GM18499 (cell line): Measurements from ENCODE around the gene TNFAIP8.

ENCODE experiments used
- ATAC-seq: cut with Tn5 transposase; IDR thresholded peaks from one replicate; pipeline ENCODE4 v1.9.1; 2021; ENCODE audit warnings: moderate number of reproducible peaks; ENCODE audit not compliant: insufficient read depth, unreplicated experiment

Gene TNFAIP8

DNA sequence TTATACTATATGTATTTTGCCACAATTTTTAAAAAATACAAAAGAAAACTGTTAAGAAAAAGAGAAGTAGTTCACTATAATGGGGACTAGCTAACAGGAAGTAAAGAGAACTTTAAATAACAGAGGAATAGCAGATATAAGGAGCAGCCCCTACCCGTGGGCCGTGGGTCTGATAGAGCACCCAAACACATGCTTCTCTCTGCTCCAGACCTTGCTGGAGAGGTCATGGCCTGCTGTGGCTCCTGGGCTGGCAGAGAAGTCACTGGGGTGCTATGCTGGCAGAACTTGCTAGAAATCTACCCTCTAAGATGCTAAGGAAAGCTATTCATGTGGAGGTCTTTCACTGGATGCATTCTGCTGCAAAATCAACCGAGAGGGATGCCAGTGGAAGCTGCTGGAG, 10.0 kb upstream of the TNFAIP8 start:
- ATAC-seq, result no peak

DNA sequence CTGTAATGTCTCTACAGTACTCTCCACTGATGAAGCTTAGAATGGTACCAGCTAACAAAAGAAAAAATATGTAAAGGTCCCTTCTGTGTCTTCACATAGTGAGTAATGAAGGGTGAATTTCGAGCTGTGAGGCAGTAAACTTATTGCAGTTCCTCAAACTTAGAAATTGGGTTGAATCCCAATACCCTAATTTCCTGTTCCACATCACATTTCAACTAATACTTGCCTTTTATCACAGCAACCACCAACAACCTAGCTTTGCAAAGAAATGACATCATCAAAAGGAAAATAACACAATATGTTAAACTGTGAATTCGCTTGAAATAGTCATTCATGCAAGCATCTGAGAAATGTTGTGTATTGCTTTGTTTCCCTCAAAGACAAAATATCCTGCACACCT, 9.4 kb upstream of the TNFAIP8 start:
- ATAC-seq, result no peak

DNA sequence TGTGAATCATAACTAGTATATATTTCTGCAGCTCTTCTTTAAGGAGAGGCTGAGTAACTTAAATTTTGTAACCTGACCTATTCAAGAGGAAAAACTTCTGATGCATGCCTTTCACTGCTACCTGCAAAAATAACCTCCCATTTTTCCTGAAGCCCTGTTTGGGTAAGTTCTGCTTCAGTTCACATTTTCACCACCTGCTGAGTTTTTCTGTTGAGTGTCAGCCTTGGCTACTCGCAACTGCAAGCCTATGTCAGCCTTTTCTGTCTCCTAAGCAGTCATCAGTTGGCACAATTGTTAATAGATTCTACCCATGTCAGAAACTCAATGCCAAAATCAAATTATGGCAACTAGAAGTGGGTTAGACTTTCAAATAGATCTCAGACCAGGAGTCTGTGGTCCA, 8.2 kb upstream of the TNFAIP8 start:
- no peak for ATAC-seq

DNA sequence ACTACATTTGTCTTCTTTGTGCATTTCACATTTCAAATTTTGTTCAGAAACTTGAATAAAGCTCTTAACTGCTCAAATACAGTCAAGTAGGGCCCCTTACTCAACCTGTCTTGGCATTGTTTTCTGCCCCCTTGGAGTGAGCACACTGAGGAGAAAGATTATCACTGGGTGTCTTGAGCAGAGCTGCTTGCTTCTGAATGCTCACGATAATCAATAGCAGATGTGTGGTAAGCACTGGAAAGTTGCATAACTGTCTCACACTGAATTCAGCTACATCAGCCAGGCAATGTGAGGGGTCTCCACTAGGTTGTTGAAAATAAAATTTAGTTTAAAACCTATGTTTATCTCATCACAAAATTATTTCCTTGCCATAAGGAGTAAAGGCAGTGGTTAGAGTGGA, 7.8 kb upstream of the TNFAIP8 start:
- no peak for ATAC-seq

DNA sequence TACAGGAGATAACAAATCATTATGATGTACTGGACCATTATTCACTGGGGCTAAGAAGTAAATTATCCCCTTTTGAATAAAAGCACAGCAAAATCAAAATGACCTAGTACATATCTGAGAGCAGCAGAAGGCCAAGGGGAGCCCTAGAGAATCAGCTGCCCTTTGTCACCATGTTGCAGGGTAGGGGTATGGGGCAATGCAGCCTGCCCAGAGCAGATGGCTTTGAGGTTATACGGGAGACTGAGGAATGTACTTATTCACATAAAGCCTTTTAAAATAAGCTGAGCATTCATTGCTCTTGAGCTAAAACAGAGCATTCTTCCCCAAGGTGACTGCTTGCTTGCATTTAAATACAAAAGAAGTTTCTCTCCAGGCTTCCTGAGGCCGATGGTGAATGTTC, 2.6 kb upstream of the TNFAIP8 start:
- no peak for ATAC-seq

GRCh38 chr5:119353686-119354366, 2.0 kb upstream of the TNFAIP8 start:
- ATAC-seq, result peak; percentile 51

DNA sequence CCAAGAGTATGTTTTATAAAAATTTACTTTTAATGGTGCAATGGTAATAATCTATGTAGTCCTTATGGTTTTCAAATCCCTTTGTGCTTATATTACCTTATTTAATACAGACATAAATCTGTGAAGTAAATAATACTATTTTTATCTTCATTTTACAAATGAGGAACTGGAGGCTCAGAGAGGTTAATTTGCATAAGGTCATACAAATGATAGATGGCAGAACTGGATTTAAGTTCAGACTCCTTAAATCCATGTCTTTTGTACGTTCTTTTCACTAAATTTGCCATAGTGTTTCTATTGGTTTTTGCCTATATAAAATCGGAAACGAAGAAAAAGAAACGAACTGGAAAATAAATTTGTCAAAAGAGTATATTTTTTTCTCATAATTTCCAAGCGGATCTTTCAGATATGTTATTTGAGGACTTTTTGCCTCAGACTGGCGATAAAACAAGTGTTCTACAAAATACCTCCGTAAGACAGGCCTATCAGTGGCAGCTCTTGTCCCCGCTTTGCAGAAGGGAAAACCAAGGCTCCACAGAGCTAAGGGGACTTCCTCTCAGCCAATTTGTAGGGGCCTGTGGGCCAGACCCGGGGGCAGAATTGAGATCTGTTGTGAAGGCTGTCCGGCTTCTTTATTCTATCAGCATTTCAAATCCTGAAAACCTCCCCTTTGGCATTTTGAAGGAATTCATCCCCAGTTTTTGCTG, 1.1 kb upstream of the TNFAIP8 start:
- no peak for ATAC-seq

GRCh38 chr5:119355244-119355638, 578 bp upstream of the TNFAIP8 start:
- ATAC-seq, result no peak

DNA sequence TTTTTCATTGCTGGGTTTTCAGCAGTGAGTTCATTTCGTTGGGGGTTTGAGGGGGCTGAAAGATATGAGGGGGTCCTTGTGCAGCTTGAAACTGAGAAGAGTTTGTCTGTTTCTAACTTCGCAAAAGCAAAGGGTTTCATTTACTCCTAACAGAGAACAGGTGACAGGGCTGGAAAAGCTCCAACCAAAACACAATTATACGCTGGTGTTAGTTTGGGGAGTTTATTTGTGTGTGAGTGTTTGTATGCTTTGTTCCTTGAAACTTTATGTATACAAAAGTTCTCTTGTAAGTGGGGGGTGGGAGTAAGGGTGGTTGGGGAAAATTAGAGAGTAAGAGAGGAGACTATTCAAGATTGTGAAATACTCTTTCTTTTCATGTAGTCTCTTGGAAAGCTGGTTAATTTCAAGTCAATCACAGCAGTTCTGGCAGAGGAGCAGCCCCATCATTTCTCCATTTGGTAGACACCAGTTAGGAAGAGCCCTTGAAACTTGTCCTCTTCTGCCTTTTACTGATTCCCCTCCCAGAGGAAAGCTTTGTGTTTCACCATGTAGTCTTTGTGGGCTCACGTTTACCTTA, 881 bp downstream of the TNFAIP8 start:
- no peak for ATAC-seq

- ATAC-seq, result no peak
Observed at GRCh38 chr5:119357270-119357669, 1.5 kb downstream of the TNFAIP8 start.

- ATAC-seq, result no peak
Observed at GRCh38 chr5:119357808-119358529, 2.1 kb downstream of the TNFAIP8 start.

DNA sequence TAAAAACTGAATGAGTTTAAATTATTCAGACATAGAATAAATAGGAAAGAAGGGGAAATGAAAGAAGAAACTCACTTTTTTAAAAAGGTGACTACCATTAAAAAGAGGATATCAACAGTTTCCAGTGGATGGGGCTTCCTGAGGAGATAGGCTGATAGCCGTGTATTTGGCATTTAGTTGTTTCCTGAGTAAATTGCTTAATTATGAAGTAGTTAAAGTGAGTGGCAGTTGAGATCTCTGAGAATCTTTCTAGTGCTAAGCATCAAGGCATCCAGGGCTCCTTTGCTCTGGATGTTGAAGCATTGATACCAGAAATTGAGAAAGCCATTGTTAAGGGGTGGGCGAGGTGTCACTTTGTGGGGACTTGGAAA, 2.7 kb downstream of the TNFAIP8 start:
- ATAC-seq, result no peak

DNA sequence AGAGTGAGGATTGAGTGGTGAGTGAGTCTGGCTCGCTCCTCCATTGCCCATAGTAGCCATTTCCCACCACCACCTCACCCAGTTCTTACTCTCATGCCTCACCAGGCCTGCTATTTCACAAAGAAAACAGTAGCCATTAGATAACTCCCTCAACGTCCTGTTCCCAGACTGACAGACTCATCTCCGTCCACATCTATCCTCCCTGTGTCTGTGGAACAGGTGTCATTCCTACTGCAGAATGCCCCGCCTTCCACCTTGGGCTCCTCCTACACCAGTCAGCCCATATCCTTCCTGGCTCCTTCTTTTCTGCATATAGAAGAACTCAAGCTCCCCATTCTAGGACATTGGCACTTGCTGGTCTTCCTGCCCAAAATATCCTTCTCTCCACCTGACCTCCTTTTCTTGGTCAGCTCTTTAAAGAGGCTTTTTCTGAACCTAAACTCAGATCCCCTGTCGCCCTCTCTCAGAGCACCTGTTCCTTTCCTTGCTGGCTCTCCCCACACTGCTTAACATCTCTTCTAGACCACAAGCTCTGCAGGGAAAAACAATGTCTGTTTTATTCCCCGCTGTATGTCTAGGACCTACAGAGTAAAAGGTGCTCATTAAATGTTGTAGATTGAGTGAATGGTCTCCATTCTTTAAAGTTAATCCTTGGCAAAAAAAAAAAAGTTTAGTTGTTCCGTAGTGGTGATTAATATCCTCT, 3.2 kb downstream of the TNFAIP8 start:
- no peak for ATAC-seq

DNA sequence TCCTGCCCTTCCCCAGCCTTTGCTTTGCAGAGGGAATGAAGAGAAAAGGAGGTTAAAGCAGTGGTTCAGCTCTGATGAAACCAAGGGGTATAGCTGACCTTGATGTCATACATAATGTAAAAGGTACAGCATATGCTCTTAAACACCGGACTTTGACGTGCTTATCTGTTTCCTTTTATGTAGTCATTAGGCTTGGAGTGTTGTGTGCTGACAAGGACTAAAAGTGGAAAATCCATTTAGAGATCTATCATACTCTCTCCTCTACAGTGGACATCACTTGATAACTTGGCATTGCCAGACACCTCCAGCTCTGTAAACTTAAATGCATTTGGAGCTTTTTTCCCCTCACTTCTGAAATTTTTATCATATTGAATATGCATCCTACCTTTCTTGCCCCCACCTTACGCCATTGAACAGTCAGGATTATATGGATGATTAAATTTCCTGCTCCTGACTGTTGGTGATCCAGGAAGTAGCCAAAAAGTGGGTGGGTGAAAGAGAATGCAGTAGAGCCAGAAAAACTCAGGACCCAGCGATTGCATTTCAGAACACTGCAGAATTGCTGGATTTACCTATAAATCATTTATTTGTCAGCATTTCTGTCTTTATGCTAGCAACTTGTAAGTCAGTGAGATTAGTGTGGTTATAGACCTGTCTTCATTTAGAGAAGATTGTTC, 4.1 kb downstream of the TNFAIP8 start:
- no peak for ATAC-seq

DNA sequence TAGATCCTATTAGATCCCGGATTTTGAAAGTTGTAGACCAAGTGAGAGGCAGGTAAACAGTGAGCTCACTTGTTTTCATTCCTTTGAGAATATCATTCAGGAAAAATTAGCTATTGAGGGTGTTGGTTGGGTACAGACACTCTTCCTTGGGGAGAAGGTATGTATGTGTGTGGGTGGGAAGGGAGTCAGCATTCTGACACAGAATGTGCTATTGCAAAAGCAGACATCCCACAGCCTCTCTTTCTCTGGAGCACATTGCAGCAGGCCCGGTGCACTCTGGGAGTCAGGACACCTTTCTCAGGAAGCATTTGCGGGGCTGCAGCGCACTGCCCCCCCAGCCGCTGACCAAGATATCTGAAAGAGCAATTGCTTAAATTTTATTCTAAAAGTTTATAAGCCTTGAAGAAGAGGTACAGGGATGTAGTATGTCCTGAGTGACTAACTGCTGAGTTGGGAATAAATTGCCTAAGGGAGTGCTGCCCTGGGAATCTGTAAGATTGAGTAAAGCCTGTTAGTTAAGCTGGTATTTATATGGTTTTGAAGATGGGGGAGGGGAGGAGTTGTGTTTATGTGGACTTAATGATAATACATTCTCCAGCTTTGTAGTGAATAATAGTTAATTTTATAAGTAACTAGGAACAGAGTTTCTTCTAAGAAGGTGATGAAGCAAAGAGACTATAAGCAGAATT, 5.2 kb downstream of the TNFAIP8 start:
- ATAC-seq, result no peak

- ATAC-seq, result no peak
Observed at GRCh38 chr5:119361594-119362125, 5.8 kb downstream of the TNFAIP8 start.

- ATAC-seq, result no peak
Observed at GRCh38 chr5:119362714-119363113, 6.9 kb downstream of the TNFAIP8 start.

DNA sequence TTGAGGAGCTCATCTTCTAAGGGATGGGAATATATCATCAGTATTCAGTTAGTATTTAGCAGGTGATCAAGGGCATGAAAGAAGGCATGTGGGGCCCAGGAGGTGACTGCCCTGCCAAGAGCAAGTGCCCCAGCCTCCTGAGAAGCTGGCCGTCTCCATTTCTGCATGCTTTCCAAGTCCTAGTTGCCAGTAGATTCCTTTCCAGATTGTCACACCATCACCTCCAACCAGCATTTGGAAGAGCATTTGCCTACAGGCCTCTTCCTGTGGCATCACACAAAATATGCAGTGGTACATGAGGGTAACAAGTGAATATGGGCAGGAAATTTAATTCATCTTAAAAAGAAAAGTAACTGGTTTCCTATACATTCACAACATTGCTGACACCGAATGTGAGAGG, 7.5 kb downstream of the TNFAIP8 start:
- ATAC-seq, result no peak

DNA sequence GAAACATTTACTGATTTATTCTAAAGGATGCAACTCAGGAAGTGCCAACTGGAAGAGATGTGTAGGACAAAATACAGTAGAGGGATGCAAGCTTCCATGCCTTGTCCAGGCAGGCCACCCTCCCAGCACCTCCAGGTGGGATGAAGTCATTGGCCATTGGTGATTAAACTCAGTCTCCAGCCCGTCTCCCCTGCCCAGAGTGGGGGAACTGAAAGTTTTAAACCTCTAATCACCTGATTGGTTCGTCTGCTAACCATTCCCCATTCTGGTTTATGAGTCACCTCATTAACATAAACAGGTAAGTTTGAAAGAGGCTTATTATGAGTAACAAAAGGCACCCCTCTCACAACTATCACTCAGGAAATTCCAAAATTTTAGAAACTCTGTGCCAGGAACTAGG, 8.1 kb downstream of the TNFAIP8 start:
- peak; percentile 28 for ATAC-seq
